Stimulated activated naive CD8-positive, alpha-beta T cell treated with anti-CD3 and anti-CD28 coated beads, Interleukin-15, amount 100 ng/mL, for 72 hours (primary cell): Measurements from ENCODE around the gene KRT31.
"Not testable (repeated sequence)": the region's sequence is repeated elsewhere in the genome, so short reads cannot be mapped to it uniquely, and the experiment has no call there.

Experiments used
- ATAC-seq: fragments of 150-1000 bp; cut with Tn5 transposase; 2 replicates; pipeline ENCODE4 v1.10.0; 2021; ENCODE audit warnings: mild to moderate bottlenecking, moderate library complexity
- DNase-seq, 2 donors: peaks; one replicate each; pipeline ENCODE4 v3.0.0; 2021 to 2022
- H3K27ac Mint-ChIP-seq, 2 donors: one replicate each; pipeline ENCODE4 v1.8.0; 2022; ENCODE audit warnings: mild to moderate bottlenecking in 2 of 2, mixed read lengths in 2 of 2, moderate library complexity in 2 of 2
- H3K27me3 Mint-ChIP-seq: one replicate; pipeline ENCODE4 v1.8.0; 2022; ENCODE audit warnings: mixed read lengths
- H3K4me1 Mint-ChIP-seq: one replicate; pipeline ENCODE4 v1.8.0; 2022; ENCODE audit warnings: mild to moderate bottlenecking, mixed read lengths
- H3K4me3 Mint-ChIP-seq, 2 donors: one replicate each; pipeline ENCODE4 v1.8.0; 2022; ENCODE audit warnings: mild to moderate bottlenecking in 2 of 2, mixed read lengths in 2 of 2, moderate library complexity in 1 of 2
- H3K9me3 Mint-ChIP-seq, 2 donors: one replicate each; pipeline ENCODE4 v1.8.0; 2022; ENCODE audit warnings: mixed read lengths in 2 of 2

The KRT31 gene

DNA sequence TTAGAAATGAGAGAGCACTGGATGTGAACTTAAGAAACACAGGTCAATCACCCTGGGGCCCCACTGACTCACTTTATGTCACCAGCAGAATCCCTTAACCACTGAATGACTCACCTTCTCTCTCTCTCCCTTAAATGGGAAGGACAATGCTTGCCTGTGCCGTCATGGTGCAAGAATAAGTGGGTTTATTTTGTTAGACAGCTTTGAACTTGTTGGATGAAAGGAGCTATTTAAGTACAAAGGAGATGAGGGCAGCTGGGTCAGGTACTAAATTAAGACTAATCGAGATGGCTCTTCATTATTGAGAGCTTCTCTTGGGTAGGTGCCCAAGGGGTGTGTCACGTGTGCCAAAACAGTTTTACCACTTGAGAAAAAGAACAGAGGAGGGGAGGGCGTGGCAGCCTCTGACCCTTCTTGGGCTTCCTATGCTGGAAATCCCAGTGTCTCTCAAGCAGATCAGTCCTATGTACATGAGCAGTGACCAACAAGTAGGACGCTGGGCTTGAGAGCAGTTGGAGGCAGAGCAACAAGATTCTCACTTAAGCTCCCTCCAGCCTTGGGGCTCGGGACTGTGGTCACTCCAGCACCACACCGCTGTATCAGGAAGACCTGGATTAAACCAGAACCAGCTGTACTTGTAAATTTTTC lies 6.7 kb upstream of the KRT31 start:
- peak; percentile 95 for ATAC-seq
- H3K4me3 Mint-ChIP-seq, result peak overlapping the region; percentile 48 to 71
- DNase-seq, result peak; percentile 52 to 65
- peaks cover 42% of the 10 kb centered on the region for H3K4me1 Mint-ChIP-seq
- no peaks in the 10 kb centered on the region for H3K27me3 Mint-ChIP-seq
- no peaks in the 10 kb centered on the region for H3K9me3 Mint-ChIP-seq
- H3K27ac Mint-ChIP-seq, result peak overlapping the region in 1 of 2 donors; percentile 87

DNA sequence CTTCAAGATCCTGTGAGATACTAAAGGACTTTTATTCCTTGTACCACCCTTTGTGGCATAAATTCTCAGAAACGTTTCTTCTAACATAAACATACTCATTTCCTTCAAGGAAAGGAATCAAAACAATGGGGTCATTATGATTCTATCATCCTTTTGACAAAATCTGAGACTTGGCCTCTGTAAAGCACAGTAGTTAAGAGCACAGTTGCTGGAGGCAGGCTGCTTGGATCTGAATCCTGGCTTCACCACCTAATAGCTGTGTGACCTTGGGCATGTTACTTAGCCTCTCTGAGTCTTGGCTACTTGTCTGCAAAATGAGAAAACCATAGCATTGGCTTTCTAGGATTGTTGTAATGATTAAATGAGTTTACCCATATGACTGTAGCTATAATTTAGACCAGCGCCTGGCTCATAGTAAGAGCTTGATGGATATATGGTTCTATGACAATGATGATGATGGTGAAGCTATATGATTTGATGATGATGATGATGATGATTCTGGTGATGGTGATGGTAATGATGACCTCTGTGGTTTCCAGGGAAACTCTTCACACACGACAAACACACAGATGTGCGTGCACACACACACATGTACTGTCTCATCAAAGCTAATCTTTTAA lies 6.1 kb upstream of the KRT31 start:
- Mint-ChIP-seq H3K27me3 (no peaks in the 10 kb centered on the region), H3K9me3 (no peaks in the 10 kb centered on the region), H3K4me1 (peaks cover 36% of the 10 kb centered on the region), H3K27ac (peak overlapping the region; percentile 57 to 87), H3K4me3 (peak overlapping the region; percentile 48 to 71)
- DNase-seq (no peak), ATAC-seq (no peak)

DNA sequence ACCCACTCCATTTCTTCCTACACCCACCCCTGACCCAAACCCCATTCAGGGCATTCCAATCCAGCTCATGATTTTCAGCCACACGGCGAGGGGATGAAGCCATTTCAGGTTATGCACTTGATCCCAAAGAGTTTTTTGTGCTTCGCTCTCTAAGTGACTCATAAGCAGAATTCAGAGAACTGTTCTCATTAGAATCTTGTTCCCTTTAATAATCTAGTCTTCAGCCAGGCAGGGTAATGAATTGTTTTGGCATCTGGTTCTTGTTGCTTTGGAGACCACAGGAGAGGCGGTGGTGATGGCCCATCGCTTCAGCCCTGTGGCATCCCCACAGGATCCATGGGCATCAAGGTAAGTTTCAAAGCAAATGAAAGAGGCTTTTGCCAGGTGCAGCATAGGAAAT lies 4.8 kb upstream of the KRT31 start:
- DNase-seq (no peak), ATAC-seq (no peak)
- peak overlapping the region; percentile 11 to 58 for H3K4me3 Mint-ChIP-seq
- H3K27ac Mint-ChIP-seq, result peak overlapping the region in 1 of 2 donors; percentile 69
- H3K27me3 Mint-ChIP-seq, result no peaks in the 10 kb centered on the region
- peaks cover 31% of the 10 kb centered on the region for H3K4me1 Mint-ChIP-seq
- H3K9me3 Mint-ChIP-seq, result no peaks in the 10 kb centered on the region

DNA sequence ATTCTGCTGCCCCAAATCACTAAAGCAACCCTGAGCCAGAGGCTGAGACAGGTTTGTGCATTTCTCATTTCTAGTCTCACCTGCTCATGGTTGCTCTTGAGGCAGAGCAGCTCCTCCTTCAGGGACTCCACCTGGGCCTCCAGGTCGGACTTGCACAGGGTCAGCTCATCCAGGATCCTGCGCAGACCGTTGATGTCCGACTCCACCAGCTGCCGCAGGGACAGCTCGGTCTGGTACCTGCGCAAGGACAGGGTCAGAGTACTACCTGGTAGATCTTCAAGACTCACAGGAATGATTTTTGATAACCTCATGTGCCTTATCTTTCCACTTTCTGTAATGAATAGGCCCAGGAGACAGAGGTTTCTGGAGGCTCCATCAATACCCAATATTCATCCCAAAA lies 1.1 kb downstream of the KRT31 start:
- Mint-ChIP-seq H3K27ac (no peak overlapping the region), H3K4me1 (no peaks in the 10 kb centered on the region), H3K9me3 (no peaks in the 10 kb centered on the region), H3K4me3 (no peak overlapping the region), H3K27me3 (peaks cover 8% of the 10 kb centered on the region)
- DNase-seq (no peak), ATAC-seq (no peak)

DNA sequence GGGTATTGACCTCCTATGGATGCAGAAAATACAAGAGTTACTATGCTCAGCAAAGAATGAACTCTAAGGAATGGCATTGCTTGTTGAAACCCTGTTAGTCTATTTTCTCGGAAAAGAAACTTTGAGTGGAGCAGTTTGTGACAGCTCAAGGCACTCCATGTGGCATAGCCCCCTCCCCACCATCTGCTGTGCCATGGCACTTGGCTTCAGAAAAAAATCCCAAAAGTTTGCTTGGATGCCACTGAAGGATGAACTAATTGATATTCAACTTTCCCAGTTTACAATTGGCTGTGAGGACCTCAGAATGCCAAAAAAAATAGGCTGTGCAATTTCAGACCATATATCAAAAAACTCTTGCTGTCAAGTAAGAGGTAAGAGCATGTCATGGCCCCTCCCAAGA lies 1.8 kb downstream of the KRT31 start:
- no peak overlapping the region for H3K4me3 Mint-ChIP-seq
- ATAC-seq (no peak), DNase-seq (no peak)
- no peak overlapping the region for H3K27ac Mint-ChIP-seq
- no peaks in the 10 kb centered on the region for H3K4me1 Mint-ChIP-seq
- H3K9me3 Mint-ChIP-seq, result no peaks in the 10 kb centered on the region
- peaks cover 8% of the 10 kb centered on the region for H3K27me3 Mint-ChIP-seq

DNA sequence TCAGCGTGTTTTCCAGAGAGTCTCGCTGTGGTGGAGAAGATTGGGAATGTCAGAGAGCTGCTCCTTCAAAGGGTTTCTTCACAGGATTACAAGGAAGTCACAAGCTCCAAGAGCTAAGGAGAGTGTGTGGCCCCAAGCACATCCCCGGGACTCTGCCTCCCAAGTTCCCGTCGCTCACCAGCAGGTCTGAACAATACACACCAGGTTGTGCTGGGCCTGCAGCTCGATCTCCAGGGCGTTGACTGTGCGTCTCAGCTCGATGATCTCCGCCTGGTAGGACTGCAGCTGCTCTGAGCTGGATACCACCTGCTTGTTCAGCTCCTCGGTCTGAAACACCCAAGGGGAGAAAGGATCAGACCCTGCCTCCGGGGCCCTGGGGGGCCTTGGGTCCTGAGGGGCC lies 2.4 kb downstream of the KRT31 start:
- H3K27ac Mint-ChIP-seq, ATAC-seq, H3K4me1 Mint-ChIP-seq, DNase-seq, H3K4me3 Mint-ChIP-seq, H3K9me3 Mint-ChIP-seq, H3K27me3 Mint-ChIP-seq: not testable (repeated sequence)

DNA sequence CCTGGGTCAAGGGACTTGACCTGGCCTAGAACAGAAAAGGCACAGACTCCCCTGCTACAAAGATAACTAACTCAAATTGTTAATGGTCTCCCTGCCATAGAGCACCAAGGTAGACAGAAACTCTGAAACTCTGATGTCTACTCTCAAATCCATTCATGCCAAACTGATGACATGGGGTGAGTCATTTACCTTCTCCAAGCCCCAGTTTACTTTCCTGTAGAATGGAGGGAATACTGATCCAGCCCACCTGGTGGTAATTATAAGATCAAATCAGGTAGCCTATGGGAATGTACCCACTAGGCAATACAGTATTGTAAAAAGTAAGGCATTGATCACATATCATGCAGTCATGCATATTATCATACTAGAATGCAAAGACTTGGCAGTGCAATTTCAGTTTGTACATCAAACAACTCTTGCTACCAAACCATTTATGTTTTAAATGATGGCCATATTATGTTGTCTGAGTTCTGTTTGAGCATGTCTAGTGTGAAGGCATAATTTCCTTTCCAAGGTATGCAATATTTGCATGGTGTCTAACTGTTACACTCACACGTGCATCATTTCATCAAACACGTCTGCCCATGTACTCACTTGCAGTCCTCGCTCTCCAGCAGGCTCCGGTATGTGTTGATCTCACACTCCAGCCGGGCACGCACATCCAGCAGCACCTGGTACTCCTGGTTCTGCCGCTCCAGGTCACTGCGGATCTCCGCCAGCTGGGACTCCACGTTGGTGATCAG lies 3.0 kb downstream of the KRT31 start:
- no peak for DNase-seq
- peaks cover 8% of the 10 kb centered on the region for H3K27me3 Mint-ChIP-seq
- no peak overlapping the region for H3K4me3 Mint-ChIP-seq
- H3K4me1 Mint-ChIP-seq, result no peaks in the 10 kb centered on the region
- H3K27ac Mint-ChIP-seq, result no peak overlapping the region
- ATAC-seq, result no peak
- no peaks in the 10 kb centered on the region for H3K9me3 Mint-ChIP-seq

DNA sequence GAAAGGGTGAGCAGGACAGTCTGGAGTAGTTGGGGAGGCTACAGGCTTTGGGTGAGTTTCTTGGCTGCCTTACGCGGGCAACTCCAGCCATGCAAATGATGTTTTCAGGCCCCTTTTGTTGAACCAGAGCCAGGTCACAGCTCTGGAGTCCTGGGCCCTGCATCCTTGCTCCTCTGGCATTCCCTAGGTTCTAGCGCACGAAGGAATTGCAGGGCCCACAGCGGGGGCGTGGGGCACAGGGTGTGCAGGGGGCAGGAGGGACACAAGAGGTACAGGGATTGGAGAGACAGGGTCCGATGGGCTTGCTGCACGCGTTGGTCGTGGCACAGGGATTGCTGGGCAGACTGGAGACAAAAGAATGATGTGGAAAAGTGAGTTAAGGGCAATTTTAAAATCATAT lies 3.6 kb downstream of the KRT31 start:
- no peaks in the 10 kb centered on the region for H3K4me1 Mint-ChIP-seq

DNA sequence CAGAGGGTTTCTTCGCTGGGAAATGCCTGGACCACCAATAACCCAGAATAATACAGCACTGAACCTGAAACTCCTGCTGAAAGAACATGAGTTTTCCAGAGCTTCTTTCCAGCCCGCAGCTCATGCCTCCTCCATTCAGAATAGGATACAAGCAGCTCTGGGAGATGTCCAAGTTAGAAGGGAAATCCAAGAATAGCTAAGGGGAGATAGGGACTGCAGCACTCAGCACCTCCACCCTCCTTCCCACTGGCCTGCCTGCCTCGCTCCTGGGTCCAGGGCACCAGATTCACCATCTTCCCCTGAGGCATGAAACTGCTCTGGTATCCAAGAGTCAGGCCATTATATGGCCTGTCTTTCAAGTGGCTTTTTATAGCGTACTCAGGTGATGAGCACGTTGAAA lies 4.1 kb downstream of the KRT31 start:
- Mint-ChIP-seq H3K27ac (no peak overlapping the region), H3K4me3 (no peak overlapping the region), H3K4me1 (no peaks in the 10 kb centered on the region), H3K27me3 (peaks cover 8% of the 10 kb centered on the region), H3K9me3 (no peaks in the 10 kb centered on the region)
- ATAC-seq (no peak), DNase-seq (no peak)

More for the DNA sequence above, 3.6 kb downstream of the KRT31 start:
- H3K4me3 Mint-ChIP-seq, result no peak overlapping the region
- peak overlapping the region in 1 of 2 donors; percentile 3 for H3K27ac Mint-ChIP-seq
- H3K9me3 Mint-ChIP-seq, result no peaks in the 10 kb centered on the region
- H3K27me3 Mint-ChIP-seq, result peaks cover 8% of the 10 kb centered on the region
- DNase-seq (no peak), ATAC-seq (no peak)

DNA sequence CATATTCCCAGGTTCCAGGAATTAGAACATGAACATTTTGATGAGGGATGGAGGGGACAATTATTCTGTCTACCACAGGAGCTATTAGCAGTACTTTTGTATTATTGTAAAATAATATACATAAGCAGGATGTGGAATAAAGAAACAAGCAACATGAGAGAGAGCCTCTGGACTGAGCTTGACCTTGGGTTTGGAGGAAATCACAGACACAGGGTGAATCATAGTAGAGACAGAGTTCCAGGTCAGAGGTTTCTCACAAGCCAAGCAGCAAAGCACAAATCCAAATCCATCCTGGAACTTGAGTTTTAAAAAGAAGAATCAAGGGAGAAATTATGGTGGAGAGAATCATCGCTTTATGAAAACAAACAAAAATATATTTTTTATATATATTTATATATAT lies 5.1 kb downstream of the KRT31 start:
- peaks cover 8% of the 10 kb centered on the region for H3K27me3 Mint-ChIP-seq
- H3K9me3 Mint-ChIP-seq, result peaks cover 0 to 5% of the 10 kb centered on the region in 2 donors
- no peak for ATAC-seq

DNA sequence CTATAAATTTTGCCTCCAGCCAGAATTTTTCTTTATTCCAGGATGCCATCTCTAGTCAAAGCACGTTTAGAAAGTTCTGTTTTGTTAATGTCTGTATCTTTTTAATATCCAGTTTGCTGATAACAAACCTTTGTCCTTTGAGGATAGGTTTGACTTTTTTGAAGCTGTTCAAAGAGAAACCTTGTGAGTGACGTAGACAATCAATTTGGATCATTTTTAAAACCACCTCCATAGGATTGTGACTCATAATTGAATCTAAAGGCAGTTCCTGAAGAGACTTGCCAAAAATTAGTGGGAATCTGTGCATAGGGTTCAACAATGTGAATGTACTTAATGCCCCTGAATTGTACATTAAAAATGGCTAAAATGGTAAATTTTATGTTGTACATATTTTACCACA lies 5.9 kb downstream of the KRT31 start:
- no peak for ATAC-seq
- Mint-ChIP-seq H3K9me3 (peaks cover 3 to 12% of the 10 kb centered on the region in 2 donors), H3K27me3 (peaks cover 8% of the 10 kb centered on the region), H3K4me1 (no peaks in the 10 kb centered on the region), H3K4me3 (no peak overlapping the region), H3K27ac (no peak overlapping the region)
- DNase-seq, result no peak

More for the DNA sequence above, 5.1 kb downstream of the KRT31 start:
- Mint-ChIP-seq H3K4me1 (no peaks in the 10 kb centered on the region), H3K27ac (peak overlapping the region; percentile 7 to 9), H3K4me3 (no peak overlapping the region)
- no peak for DNase-seq

DNA sequence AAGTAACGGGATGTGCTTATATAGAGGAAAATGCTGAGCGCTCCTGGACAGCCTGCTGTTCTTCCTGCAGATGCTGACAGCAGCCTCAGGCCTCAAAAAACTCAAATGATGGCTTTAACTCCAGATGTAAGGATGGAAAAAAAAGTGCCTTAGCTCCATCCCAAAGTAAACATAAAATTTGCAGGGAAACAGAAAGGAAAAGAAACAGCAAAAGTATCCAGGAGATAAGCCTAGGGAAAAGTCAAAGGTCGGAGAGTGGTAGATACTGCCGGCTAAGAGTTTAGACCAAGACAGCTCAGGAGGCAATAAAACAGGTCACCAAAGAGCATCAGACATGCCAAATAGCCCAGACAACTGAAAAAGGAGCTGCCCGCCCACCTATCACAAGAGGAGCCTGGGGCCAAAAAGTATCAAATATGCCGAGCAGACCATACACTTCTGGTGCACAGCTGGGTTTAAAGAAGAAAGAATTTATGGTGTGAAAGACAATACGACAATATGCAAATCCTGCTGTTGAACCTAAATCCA lies 6.9 kb downstream of the KRT31 start:
- ATAC-seq, result no peak
- no peaks in the 10 kb centered on the region for H3K4me1 Mint-ChIP-seq
- no peak for DNase-seq
- peaks cover 8% of the 10 kb centered on the region for H3K27me3 Mint-ChIP-seq
- H3K27ac Mint-ChIP-seq, result no peak overlapping the region
- H3K9me3 Mint-ChIP-seq, result peaks cover 8 to 16% of the 10 kb centered on the region in 2 donors
- no peak overlapping the region for H3K4me3 Mint-ChIP-seq

DNA sequence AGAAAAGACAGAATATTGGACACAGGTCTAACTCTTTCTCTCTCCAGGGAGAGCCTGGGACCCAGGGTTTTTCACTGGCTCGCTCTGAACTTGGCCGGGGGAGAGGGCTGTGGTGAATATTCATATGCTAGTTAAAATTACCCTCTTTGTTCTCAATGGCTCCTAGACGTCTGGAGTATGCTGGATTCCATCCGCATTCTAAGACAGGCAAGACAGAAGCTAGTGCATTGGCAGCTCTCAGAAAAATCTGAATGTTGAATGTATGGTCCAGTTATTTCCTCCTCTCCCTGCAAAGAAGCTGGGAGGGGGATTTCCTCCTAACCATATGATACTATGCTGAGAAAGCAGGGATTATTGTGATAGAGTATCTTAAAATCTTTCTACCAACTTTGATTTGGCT lies 9.7 kb downstream of the KRT31 start:
- no peak overlapping the region for H3K27ac Mint-ChIP-seq
- H3K4me1 Mint-ChIP-seq, result no peaks in the 10 kb centered on the region
- ATAC-seq (no peak), DNase-seq (no peak)
- peaks cover 8% of the 10 kb centered on the region for H3K27me3 Mint-ChIP-seq
- H3K9me3 Mint-ChIP-seq, result peaks cover 8 to 16% of the 10 kb centered on the region in 2 donors
- no peak overlapping the region for H3K4me3 Mint-ChIP-seq

DNA sequence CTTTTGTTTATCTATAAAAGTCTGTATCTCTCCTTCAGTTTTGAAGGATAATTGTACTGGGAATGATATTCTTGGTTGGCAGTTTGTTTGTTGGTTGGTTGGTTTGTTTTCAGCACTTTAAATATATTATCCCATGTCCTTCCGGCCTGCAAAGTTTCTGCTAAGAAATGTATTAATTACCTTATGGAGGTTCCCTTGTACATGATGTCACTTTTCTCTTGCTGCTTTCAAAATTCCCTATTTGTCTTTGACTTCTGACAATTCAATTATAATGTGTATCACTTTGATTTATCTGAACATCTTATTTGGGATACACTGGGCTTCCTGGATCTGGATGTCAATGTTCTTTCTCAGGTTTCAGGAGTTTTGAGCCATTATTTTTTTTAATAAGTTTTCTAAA lies 11.2 kb downstream of the KRT31 start:
- no peak overlapping the region for H3K27ac Mint-ChIP-seq
- H3K27me3 Mint-ChIP-seq, result no peaks in the 10 kb centered on the region
- no peak overlapping the region for H3K4me3 Mint-ChIP-seq
- peaks cover 8 to 16% of the 10 kb centered on the region in 2 donors for H3K9me3 Mint-ChIP-seq
- H3K4me1 Mint-ChIP-seq, result no peaks in the 10 kb centered on the region
- DNase-seq, result no peak
- no peak for ATAC-seq

DNA sequence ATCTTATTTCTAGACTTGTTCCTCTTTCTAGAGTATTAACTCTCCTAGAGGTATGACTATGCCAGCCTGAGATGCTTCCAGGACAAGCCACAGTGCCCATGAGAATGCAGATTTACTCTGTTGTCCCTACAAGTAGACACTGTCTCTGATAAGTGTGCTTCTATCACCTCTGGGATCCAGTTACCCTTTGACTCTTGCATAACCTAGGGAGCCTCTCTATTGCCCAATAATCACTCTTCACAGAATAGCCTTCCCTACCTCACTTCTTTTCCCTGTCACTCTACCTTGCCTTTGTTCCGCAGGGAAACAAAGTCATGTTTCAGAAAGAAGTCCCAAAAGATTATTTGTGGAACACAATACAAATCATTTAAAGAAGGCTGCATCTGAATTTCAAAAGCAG lies 13.7 kb downstream of the KRT31 start:
- no peak overlapping the region for H3K27ac Mint-ChIP-seq
- H3K27me3 Mint-ChIP-seq, result no peaks in the 10 kb centered on the region
- ATAC-seq (no peak), DNase-seq (no peak)
- no peak overlapping the region for H3K4me3 Mint-ChIP-seq
- no peaks in the 10 kb centered on the region for H3K4me1 Mint-ChIP-seq
- H3K9me3 Mint-ChIP-seq, result peaks cover 8 to 16% of the 10 kb centered on the region in 2 donors

DNA sequence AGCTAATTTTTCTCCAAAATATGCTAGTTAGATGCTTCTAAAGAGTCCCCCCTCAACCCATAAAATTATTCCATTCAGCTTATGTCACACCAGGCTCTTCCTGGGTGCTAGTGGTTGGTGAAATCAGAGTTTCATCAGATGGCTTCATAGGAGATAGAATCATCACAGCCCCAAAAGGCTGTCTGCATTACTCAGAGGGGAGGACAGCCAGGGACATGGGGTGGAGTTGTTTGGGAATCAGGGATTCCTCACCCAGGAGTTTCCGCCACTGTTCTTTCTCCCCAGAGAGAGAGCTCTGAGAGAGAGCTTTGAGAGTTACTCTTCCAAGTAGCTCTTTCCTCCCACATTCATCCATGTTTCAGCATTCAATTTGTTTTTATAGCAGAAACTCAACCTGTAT lies 15.0 kb downstream of the KRT31 start:
- Mint-ChIP-seq H3K27ac (no peak overlapping the region), H3K4me3 (no peak overlapping the region)
- ATAC-seq, result no peak

More for the DNA sequence above, 15.0 kb downstream of the KRT31 start:
- no peaks in the 10 kb centered on the region for H3K27me3 Mint-ChIP-seq
- H3K4me1 Mint-ChIP-seq, result peaks cover 5% of the 10 kb centered on the region
- peaks cover 8 to 12% of the 10 kb centered on the region in 2 donors for H3K9me3 Mint-ChIP-seq
- no peak for DNase-seq
